ENCODE measurements around the gene VPS26C. TPM values are rescaled to one million over a fixed set of nuclear protein-coding genes. Genes with fewer than 3 reads are reported as not detected.

The VPS26C gene
- total and polyA plus RNA-seq, 7 donors: 29.6 to 78.2 (median 51.4) TPM

GRCh38 chr21:37182222-37182621 is 84.9 kb downstream of the VPS26C start:
- Histone ChIP-seq H3K9me3 (no peaks in the 10 kb centered on the region), H3K27ac (peak overlapping the region; percentile 89), H3K4me3 (no peak overlapping the region), H3K4me1 (peaks cover 7% of the 10 kb centered on the region), H3K27me3 (ENCODE audit: insufficient read depth in 3 of 3, low read length in 2 of 3) (no peaks in the 10 kb centered on the region), H3K36me3 (ENCODE audit: insufficient read depth in 1 of 2, low read depth in 1 of 2) (peaks cover 2 to 38% of the 10 kb centered on the region in 2 donors)
- DNase-seq: no peak
- 70 to 87% (median 78%) methylated on average over 6 of the region's 6 CpGs for WGBS, 3 donors
- ATAC-seq: no peak
- TF ChIP-seq, protein P1, sequence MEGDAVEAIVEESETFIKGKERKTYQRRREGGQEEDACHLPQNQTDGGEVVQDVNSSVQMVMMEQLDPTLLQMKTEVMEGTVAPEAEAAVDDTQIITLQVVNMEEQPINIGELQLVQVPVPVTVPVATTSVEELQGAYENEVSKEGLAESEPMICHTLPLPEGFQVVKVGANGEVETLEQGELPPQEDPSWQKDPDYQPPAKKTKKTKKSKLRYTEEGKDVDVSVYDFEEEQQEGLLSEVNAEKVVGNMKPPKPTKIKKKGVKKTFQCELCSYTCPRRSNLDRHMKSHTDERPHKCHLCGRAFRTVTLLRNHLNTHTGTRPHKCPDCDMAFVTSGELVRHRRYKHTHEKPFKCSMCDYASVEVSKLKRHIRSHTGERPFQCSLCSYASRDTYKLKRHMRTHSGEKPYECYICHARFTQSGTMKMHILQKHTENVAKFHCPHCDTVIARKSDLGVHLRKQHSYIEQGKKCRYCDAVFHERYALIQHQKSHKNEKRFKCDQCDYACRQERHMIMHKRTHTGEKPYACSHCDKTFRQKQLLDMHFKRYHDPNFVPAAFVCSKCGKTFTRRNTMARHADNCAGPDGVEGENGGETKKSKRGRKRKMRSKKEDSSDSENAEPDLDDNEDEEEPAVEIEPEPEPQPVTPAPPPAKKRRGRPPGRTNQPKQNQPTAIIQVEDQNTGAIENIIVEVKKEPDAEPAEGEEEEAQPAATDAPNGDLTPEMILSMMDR (IDR thresholded peaks at IDR 0.05): no peak
- intact Hi-C loops (cut with DNase I): loop anchor here in 1 of 2 donors (10.0 kb wide), 1 partner anchor 283 kb away; no protein-coding TSS in a partner anchor

- peak; percentile 92 to 95 (median 94) for ATAC-seq
Observed at GRCh38 chr21:37181059-37181458, 86.1 kb downstream of the VPS26C start.

DNA sequence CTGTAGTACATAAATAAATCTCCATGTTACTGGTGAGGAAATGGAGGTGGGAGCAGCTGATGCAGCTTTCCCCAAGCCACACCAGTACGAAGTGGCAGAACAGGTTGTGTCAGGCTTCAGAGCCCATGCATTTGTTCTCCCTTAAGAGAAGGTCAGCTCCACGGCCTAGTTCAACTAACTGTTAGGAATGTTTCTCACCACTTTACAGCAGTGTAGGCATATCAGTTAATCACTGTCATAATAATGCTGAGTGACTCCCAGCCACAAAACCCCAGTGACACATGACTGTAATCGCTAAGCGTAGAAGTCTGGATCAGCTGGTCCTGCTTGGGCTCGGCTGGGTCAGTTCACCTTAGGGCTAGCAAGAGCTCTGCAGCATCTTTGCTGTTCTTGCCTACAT is 90.4 kb downstream of the VPS26C start:
- H3K36me3 ChIP-seq (ENCODE audit: insufficient read depth in 1 of 2, low read depth in 1 of 2): peaks cover 12 to 64% of the 10 kb centered on the region in 2 donors
- peak overlapping the region; percentile 14 for H3K27ac ChIP-seq
- H3K9me3 ChIP-seq: no peaks in the 10 kb centered on the region
- no peak overlapping the region for H3K4me3 ChIP-seq
- H3K4me1 ChIP-seq: peaks cover 6% of the 10 kb centered on the region
- WGBS, 3 donors: 79 to 87% (median 84%) methylated on average over 5 of the region's 5 CpGs
- ATAC-seq (peak in 1 of 4 donors; percentile 25), DNase-seq (no peak)
- TF ChIP-seq, protein P1 (IDR thresholded peaks at IDR 0.05): no peak
- H3K27me3 ChIP-seq (ENCODE audit: insufficient read depth in 3 of 3, low read length in 2 of 3): no peaks in the 10 kb centered on the region
- intact Hi-C loops (cut with DNase I): loop anchor here in 1 of 2 donors (10.0 kb wide), 1 partner anchor 468 kb away; no protein-coding TSS in a partner anchor

More at GRCh38 chr21:37181059-37181458, 86.1 kb downstream of the VPS26C start:
- Histone ChIP-seq H3K27me3 (ENCODE audit: insufficient read depth in 3 of 3, low read length in 2 of 3) (no peaks in the 10 kb centered on the region), H3K27ac (peak overlapping the region; percentile 89), H3K4me1 (peaks cover 7% of the 10 kb centered on the region), H3K9me3 (no peaks in the 10 kb centered on the region), H3K36me3 (ENCODE audit: insufficient read depth in 1 of 2, low read depth in 1 of 2) (peaks cover 2 to 38% of the 10 kb centered on the region in 2 donors), H3K4me3 (no peak overlapping the region)
- TF ChIP-seq, protein P1 (IDR thresholded peaks at IDR 0.05): no peak
- 30 to 49% (median 39%) methylated on average over 3 of the region's 3 CpGs for WGBS, 3 donors
- DNase-seq: peak in 1 of 2 donors; percentile 56
- intact Hi-C loops (cut with DNase I): loop anchor here in 1 of 2 donors (10.0 kb wide), 1 partner anchor 284 kb away; no protein-coding TSS in a partner anchor

Other genes with a start within 250 kb of the VPS26C start
- gene PIGP, start 194.3 kb downstream of the VPS26C start, total RNA-seq: 10 to 100 TPM; 26.6 to 46.9 (median 34.4) TPM
- 10 to 100 TPM; 23.0 to 41.5 (median 27.2) TPM for gene PIGP, start 194.3 kb downstream of the VPS26C start, polyA plus RNA-seq
- gene TTC3, start 194.1 kb downstream of the VPS26C start, total RNA-seq: 10 to 100 TPM; 22.2 to 50.3 (median 30.0) TPM
- 10 to 100 TPM in 2 of 3 donors, 1 to 10 TPM in 1; 6.5 to 25.7 (median 13.7) TPM for gene TTC3, start 194.1 kb downstream of the VPS26C start, polyA plus RNA-seq
- 100 to 1,000 TPM in 1 of 4 donors, 10 to 100 TPM in 3; 79.9 to 105 (median 89.3) TPM for gene DYRK1A, start 99.4 kb upstream of the VPS26C start, total RNA-seq
- 10 to 100 TPM; 21.5 to 60.8 (median 31.7) TPM for gene DYRK1A, start 99.4 kb upstream of the VPS26C start, polyA plus RNA-seq

All from psoas muscle (tissue), 8 donors.